Neural cell (in vitro differentiated cells): ENCODE results near the gene CDCA5. TPM values are rescaled to one million over a fixed set of nuclear protein-coding genes. Genes with fewer than 3 reads are reported as not detected.

Experiments used
- H2AFZ ChIP-seq: fragments of 200-600, 300-800 bp; sonication (generic), shearing (Covaris generic); 2 replicates; pipeline ENCODE4 v1.6.0; 2014; ENCODE audit warnings: low read depth, mild to moderate bottlenecking, antibody characterized with exemption, low read length, moderate library complexity
- H3F3A ChIP-seq: fragments of 200-600 bp; shearing (Covaris generic); 2 replicates; pipeline ENCODE4 v1.6.1; 2016; ENCODE audit warnings: mild to moderate bottlenecking, moderate library complexity, mixed read lengths, antibody characterized with exemption, low read length; ENCODE audit not compliant: insufficient read depth, poor library complexity, severe bottlenecking
- H3K27ac ChIP-seq: fragments of 200-600, 300-800 bp; sonication (generic), shearing (Covaris generic); 2 replicates; pipeline ENCODE4 v1.5.1; 2014; ENCODE audit warnings: mild to moderate bottlenecking, low read length, moderate library complexity
- H3K27me3 ChIP-seq: fragments of 300-800, 200-600 bp; sonication (generic), shearing (Covaris generic); 2 replicates; pipeline ENCODE4 v1.6.0; 2014; ENCODE audit warnings: mild to moderate bottlenecking, low read depth, low read length, moderate library complexity; ENCODE audit not compliant: insufficient read depth
- H3K36me3 ChIP-seq: fragments of 300-800, 200-600 bp; sonication (generic), shearing (Covaris generic); 2 replicates; pipeline ENCODE4 v1.5.1; 2014; ENCODE audit warnings: mild to moderate bottlenecking, antibody characterized with exemption, low read length, moderate library complexity; ENCODE audit not compliant: insufficient read depth
- H3K4me2 ChIP-seq: fragments of 300-800, 200-600 bp; sonication (generic), shearing (Covaris generic); 2 replicates; pipeline ENCODE4 v1.6.0; 2014; ENCODE audit warnings: mild to moderate bottlenecking, low read length
- H3K4me3 ChIP-seq: fragments of 300-800, 200-600 bp; sonication (generic), shearing (Covaris generic); 2 replicates; pipeline ENCODE4 v1.5.1; 2014; ENCODE audit warnings: mild to moderate bottlenecking, low read length, moderate library complexity
- H3K79me2 ChIP-seq: fragments of 200-600 bp; shearing (Covaris generic); replicated peaks from 2 replicates; pipeline ENCODE4 v1.6.0; 2014; ENCODE audit warnings: mild to moderate bottlenecking, low read length, moderate library complexity; ENCODE audit not compliant: insufficient read depth
- H3K9ac ChIP-seq: fragments of 300-800, 200-600 bp; sonication (generic), shearing (Covaris generic); 2 replicates; pipeline ENCODE4 v1.6.1; 2016; ENCODE audit warnings: mild to moderate bottlenecking, low read length, mixed read lengths
- H3K9me2 ChIP-seq: fragments of 200-600 bp; shearing (Covaris generic); 2 replicates; pipeline ENCODE4 v1.6.1; 2016; ENCODE audit warnings: mild to moderate bottlenecking, low read length, mixed read lengths; ENCODE audit not compliant: insufficient read depth
- H3K9me3 ChIP-seq: fragments of 200-600, 300-800 bp; sonication (generic), shearing (Covaris generic); 2 replicates; pipeline ENCODE4 v1.6.1; 2016; ENCODE audit warnings: mild to moderate bottlenecking, mixed run types, low read length, moderate library complexity, mixed read lengths
- H4K20me1 ChIP-seq: fragments of 200-600 bp; shearing (Covaris generic); 2 replicates; pipeline ENCODE4 v1.6.1; 2016; ENCODE audit warnings: mild to moderate bottlenecking, mixed run types; ENCODE audit not compliant: insufficient read depth
- EP300 ChIP-seq: fragments of 450-650 bp; conservative IDR thresholded peaks from 2 replicates; pipeline ENCODE4 v1.6.1; 2014; ENCODE audit warnings: antibody characterized with exemption, mild to moderate bottlenecking, moderate library complexity; ENCODE audit not compliant: poor library complexity, severe bottlenecking
- EZH2 ChIP-seq: fragments of 200-600, 300-800 bp; shearing (Covaris generic), sonication (generic); IDR thresholded peaks from 2 replicates; pipeline ENCODE4 v1.6.1; 2014; ENCODE audit warnings: antibody characterized with exemption, low read length, borderline replicate concordance, mild to moderate bottlenecking; ENCODE audit not compliant: insufficient read depth, poor library complexity, severe bottlenecking
- MXI1 ChIP-seq: fragments of 450-650 bp; conservative IDR thresholded peaks from 2 replicates; pipeline ENCODE4 v1.6.1; 2014; ENCODE audit warnings: antibody characterized with exemption, mild to moderate bottlenecking; ENCODE audit not compliant: poor library complexity, severe bottlenecking
- POLR2AphosphoS5 ChIP-seq: IDR thresholded peaks from 2 replicates; pipeline ENCODE4 v1.6.1; 2012
- RAD21 ChIP-seq: fragments of 450-650 bp; conservative IDR thresholded peaks from 2 replicates; pipeline ENCODE4 v1.6.1; 2014; ENCODE audit warnings: antibody characterized with exemption, mild to moderate bottlenecking, moderate library complexity
- SMC3 ChIP-seq: fragments of 450-650 bp; conservative IDR thresholded peaks from 2 replicates; pipeline ENCODE4 v1.6.1; 2014; ENCODE audit warnings: antibody characterized with exemption, mild to moderate bottlenecking, moderate library complexity; ENCODE audit not compliant: poor library complexity
- TAF1 ChIP-seq: IDR thresholded peaks from 2 replicates; pipeline ENCODE4 v1.6.1; 2012; ENCODE audit warnings: low read depth
- polyA plus RNA-seq: library from polyadenylated mRNA; depleted of rRNA; stranded (reverse); fragments of >200 nt; gene quantifications from 2 replicates; pipeline ENCODE4 v1.2.3, GENCODE V29; 2014
- TF ChIP-seq, protein P1 (sequence below): fragments of 450-650 bp; IDR thresholded peaks from 2 replicates; pipeline ENCODE4 v1.5.1; 2014; ENCODE audit warnings: antibody characterized with exemption, mild to moderate bottlenecking, moderate library complexity; ENCODE audit not compliant: poor library complexity, severe bottlenecking
- TF ChIP-seq, protein P2 (sequence below): IDR thresholded peaks from 2 replicates; pipeline ENCODE4 v1.6.1; 2012; ENCODE audit warnings: borderline replicate concordance

CDCA5 gene
- polyA plus RNA-seq, 1 donor from 2014 or later, result 2.3 TPM

DNA sequence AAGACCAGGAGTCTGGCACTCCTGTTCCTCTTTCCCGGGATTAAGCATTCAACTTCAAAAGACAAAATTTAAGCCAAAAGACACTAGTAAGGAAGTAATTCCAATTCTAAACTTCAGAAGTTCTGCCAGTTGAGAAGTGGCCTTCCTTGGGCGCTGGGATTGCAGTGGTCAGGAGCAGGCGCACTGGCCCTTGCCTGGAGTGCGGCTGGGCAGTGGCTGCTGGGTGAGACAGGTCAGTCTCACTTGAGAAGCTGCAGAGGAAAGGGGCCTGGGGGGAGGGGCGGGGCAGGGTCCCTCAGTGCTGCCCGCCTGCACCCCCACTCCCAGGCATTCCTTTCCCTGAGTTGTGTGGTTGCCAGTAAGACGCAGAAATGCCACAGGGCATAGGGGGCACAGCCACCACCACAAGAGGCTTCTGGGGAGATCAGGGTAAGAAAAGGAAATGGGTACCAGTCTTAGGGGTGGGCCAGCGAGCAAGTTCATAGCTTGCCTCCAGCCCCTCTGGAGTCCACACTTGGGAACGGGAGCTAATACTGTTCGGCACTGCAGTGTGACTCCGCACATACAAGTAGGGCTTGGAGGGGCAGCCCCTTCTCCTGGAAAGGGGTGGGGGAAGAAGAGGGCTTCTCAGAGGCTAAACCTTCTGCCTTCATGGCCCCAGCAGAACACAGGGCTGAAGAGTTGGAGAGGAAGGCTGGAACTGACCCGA is 43.8 kb upstream of the CDCA5 start:
- Histone ChIP-seq H3K4me2 (no peak overlapping the region), H4K20me1 (no peaks in the 10 kb centered on the region), H3K4me3 (no peak overlapping the region), H3K9me2 (no peaks in the 10 kb centered on the region), H3K9me3 (no peaks in the 10 kb centered on the region), H3K79me2 (peaks cover 18% of the 10 kb centered on the region), H3K27me3 (no peaks in the 10 kb centered on the region), H3K36me3 (no peaks in the 10 kb centered on the region), H3K9ac (no peak overlapping the region), H2AFZ (no peak overlapping the region), H3K27ac (no peak overlapping the region), H3F3A (no peaks in the 10 kb centered on the region)
- no peak for TF ChIP-seq MXI1
- TF ChIP-seq SMC3, result no peak
- no peak for TF ChIP-seq RAD21
- TF ChIP-seq EP300, result no peak
- no peak for TF ChIP-seq TAF1
- TF ChIP-seq EZH2, result no peak
- TF ChIP-seq POLR2AphosphoS5, result no peak
- TF ChIP-seq, protein P1, sequence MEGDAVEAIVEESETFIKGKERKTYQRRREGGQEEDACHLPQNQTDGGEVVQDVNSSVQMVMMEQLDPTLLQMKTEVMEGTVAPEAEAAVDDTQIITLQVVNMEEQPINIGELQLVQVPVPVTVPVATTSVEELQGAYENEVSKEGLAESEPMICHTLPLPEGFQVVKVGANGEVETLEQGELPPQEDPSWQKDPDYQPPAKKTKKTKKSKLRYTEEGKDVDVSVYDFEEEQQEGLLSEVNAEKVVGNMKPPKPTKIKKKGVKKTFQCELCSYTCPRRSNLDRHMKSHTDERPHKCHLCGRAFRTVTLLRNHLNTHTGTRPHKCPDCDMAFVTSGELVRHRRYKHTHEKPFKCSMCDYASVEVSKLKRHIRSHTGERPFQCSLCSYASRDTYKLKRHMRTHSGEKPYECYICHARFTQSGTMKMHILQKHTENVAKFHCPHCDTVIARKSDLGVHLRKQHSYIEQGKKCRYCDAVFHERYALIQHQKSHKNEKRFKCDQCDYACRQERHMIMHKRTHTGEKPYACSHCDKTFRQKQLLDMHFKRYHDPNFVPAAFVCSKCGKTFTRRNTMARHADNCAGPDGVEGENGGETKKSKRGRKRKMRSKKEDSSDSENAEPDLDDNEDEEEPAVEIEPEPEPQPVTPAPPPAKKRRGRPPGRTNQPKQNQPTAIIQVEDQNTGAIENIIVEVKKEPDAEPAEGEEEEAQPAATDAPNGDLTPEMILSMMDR, result no peak
- TF ChIP-seq, protein P2, sequence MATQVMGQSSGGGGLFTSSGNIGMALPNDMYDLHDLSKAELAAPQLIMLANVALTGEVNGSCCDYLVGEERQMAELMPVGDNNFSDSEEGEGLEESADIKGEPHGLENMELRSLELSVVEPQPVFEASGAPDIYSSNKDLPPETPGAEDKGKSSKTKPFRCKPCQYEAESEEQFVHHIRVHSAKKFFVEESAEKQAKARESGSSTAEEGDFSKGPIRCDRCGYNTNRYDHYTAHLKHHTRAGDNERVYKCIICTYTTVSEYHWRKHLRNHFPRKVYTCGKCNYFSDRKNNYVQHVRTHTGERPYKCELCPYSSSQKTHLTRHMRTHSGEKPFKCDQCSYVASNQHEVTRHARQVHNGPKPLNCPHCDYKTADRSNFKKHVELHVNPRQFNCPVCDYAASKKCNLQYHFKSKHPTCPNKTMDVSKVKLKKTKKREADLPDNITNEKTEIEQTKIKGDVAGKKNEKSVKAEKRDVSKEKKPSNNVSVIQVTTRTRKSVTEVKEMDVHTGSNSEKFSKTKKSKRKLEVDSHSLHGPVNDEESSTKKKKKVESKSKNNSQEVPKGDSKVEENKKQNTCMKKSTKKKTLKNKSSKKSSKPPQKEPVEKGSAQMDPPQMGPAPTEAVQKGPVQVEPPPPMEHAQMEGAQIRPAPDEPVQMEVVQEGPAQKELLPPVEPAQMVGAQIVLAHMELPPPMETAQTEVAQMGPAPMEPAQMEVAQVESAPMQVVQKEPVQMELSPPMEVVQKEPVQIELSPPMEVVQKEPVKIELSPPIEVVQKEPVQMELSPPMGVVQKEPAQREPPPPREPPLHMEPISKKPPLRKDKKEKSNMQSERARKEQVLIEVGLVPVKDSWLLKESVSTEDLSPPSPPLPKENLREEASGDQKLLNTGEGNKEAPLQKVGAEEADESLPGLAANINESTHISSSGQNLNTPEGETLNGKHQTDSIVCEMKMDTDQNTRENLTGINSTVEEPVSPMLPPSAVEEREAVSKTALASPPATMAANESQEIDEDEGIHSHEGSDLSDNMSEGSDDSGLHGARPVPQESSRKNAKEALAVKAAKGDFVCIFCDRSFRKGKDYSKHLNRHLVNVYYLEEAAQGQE, result no peak

DNA sequence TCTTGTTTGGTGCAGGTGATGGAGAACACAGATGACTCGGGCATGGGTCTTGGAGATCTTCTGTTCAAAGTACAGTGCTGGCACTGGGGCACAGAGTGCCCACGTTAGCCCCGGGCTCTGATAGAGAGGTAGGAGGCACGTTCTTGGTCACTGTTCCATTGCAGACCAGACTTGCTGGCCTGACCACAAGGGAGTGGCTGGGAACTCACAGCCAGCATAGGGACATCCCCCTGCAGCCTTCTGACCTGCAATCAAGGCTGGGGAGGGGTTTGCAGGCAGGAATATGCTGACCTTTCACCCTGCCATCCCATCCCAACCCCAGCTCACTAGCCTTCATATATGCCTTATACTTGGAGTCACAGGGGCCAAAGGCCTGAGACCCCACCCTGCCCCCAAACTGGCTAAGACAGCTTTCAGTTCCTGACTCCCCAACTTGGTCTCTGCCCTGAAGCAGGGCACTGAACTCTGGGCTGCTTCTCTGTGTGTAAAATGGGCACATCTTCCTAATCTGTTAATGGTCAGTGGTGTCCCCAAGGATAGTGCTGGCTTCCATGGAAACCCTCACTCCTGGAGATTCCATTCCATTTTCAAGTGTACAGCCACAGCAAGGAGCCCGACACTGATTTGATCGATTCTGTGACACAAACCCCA is 42.9 kb upstream of the CDCA5 start:
- Histone ChIP-seq H3K4me3 (no peak overlapping the region), H3K27ac (no peak overlapping the region), H3K27me3 (no peaks in the 10 kb centered on the region), H3F3A (no peaks in the 10 kb centered on the region), H3K9ac (no peak overlapping the region), H3K4me2 (no peak overlapping the region), H3K9me2 (no peaks in the 10 kb centered on the region), H3K36me3 (no peaks in the 10 kb centered on the region), H4K20me1 (no peaks in the 10 kb centered on the region), H3K79me2 (peaks cover 18% of the 10 kb centered on the region), H2AFZ (no peak overlapping the region), H3K9me3 (no peaks in the 10 kb centered on the region)
- TF ChIP-seq EZH2 (no peak), RAD21 (no peak), POLR2AphosphoS5 (no peak), SMC3 (no peak), MXI1 (no peak), EP300 (no peak), TAF1 (no peak)
- TF ChIP-seq, protein P2, result no peak
- TF ChIP-seq, protein P1, result no peak
